GM12891 (cell line): Measurements from ENCODE around the gene HLX. TPM values are rescaled to one million over a fixed set of nuclear protein-coding genes. Genes with fewer than 3 reads are reported as not detected.

Source experiments
- DNase-seq: peaks from one replicate; pipeline ENCODE4 v3.0.0; 2011; ENCODE audit warnings: low spot score; ENCODE audit not compliant: insufficient read length
- FAIRE-seq: peaks from 2 replicates; lab custom pipeline; 2011; peaks lifted over from hg19 to GRCh38; lab: Jason Lieb, UNC
- PAX5 ChIP-seq: IDR thresholded peaks from 2 replicates; pipeline ENCODE4 v1.6.1; 2011; ENCODE audit warnings: low read length, moderate library complexity, mild to moderate bottlenecking; ENCODE audit not compliant: insufficient read depth, severe bottlenecking
- POLR2A ChIP-seq: IDR thresholded peaks from 2 replicates; pipeline ENCODE4 v1.6.1; 2011; ENCODE audit warnings: low read depth, low read length, control low read depth
- POLR2AphosphoS5 ChIP-seq: IDR thresholded peaks from 2 replicates; pipeline ENCODE4 v1.6.1; 2011; ENCODE audit warnings: low read depth, low read length, control low read depth
- POU2F2 ChIP-seq: IDR thresholded peaks from 2 replicates; pipeline ENCODE4 v1.6.1; 2011; ENCODE audit warnings: low read depth, mild to moderate bottlenecking, control low read depth, low read length, moderate library complexity
- SPI1 ChIP-seq: IDR thresholded peaks from 2 replicates; pipeline ENCODE4 v1.6.1; 2011; ENCODE audit warnings: low read depth, low read length, control low read depth
- TAF1 ChIP-seq: IDR thresholded peaks from 2 replicates; pipeline ENCODE4 v1.6.1; 2011; ENCODE audit warnings: low read depth, low read length, control low read depth
- polyA plus RNA-seq: library from polyadenylated mRNA; unstranded; fragments of >200 nt; gene quantifications from one replicate; pipeline ENCODE4 v1.2.1, GENCODE V29; 2012; ENCODE audit warnings: low read depth, missing spikeins, inconsistent platforms; ENCODE audit not compliant: missing spikeins

Gene HLX
- 0.09 TPM for polyA plus RNA-seq

- FAIRE-seq (no peak), DNase-seq (peak; percentile 53)
- TF ChIP-seq SPI1 (no peak), POU2F2 (no peak), PAX5 (no peak), POLR2A (no peak), POLR2AphosphoS5 (no peak), TAF1 (no peak)
Observed at GRCh38 chr1:220879076-220879508, at the start of gene HLX. HLX (plus strand) TSS chr1:220879443; CDS start chr1:220879858, 415 bp downstream.

- no peak for TF ChIP-seq PAX5
- no peak for DNase-seq
- FAIRE-seq = no peak
Observed at GRCh38 chr1:220833436-220833835, 45.8 kb upstream of the HLX start.

GRCh38 chr1:220834155-220834870 is 44.9 kb upstream of the HLX start:
- TF ChIP-seq POLR2A = no peak
- no peak for TF ChIP-seq POLR2AphosphoS5
- FAIRE-seq (no peak), DNase-seq (no peak)

- DNase-seq (no peak), FAIRE-seq (no peak)
- no peak for TF ChIP-seq POLR2AphosphoS5
- no peak for TF ChIP-seq TAF1
- no peak for TF ChIP-seq SPI1
- no peak for TF ChIP-seq POU2F2
- TF ChIP-seq POLR2A = no peak
- no peak for TF ChIP-seq PAX5
Observed at GRCh38 chr1:220838578-220838977, 40.7 kb upstream of the HLX start.

GRCh38 chr1:220839474-220839873 is 39.8 kb upstream of the HLX start:
- TF ChIP-seq POLR2AphosphoS5 (no peak), PAX5 (no peak), SPI1 (no peak), POLR2A (no peak), TAF1 (no peak), POU2F2 (no peak)
- no peak for DNase-seq
- no peak for FAIRE-seq

GRCh38 chr1:220841293-220841692 is 38.0 kb upstream of the HLX start:
- DNase-seq (no peak), FAIRE-seq (no peak)
- no peak for TF ChIP-seq POLR2AphosphoS5
- TF ChIP-seq POLR2A = no peak
- TF ChIP-seq SPI1 = no peak
- no peak for TF ChIP-seq PAX5
- TF ChIP-seq POU2F2 = no peak
- TF ChIP-seq TAF1 = no peak

- FAIRE-seq (no peak), DNase-seq (no peak)
- no peak for TF ChIP-seq POU2F2
- no peak for TF ChIP-seq PAX5
- no peak for TF ChIP-seq SPI1
- TF ChIP-seq TAF1 = no peak
- no peak for TF ChIP-seq POLR2A
- no peak for TF ChIP-seq POLR2AphosphoS5
Observed at GRCh38 chr1:220843481-220844011, 35.7 kb upstream of the HLX start.

GRCh38 chr1:220852408-220852807 is 26.8 kb upstream of the HLX start:
- FAIRE-seq (no peak), DNase-seq (no peak)
- no peak for TF ChIP-seq PAX5
- TF ChIP-seq POU2F2 = no peak
- TF ChIP-seq POLR2A = no peak
- no peak for TF ChIP-seq SPI1
- TF ChIP-seq TAF1 = no peak
- TF ChIP-seq POLR2AphosphoS5 = no peak

GRCh38 chr1:220872296-220872695 is 6.9 kb upstream of the HLX start:
- DNase-seq (no peak), FAIRE-seq (no peak)
- TF ChIP-seq SPI1 (no peak), POU2F2 (no peak), PAX5 (no peak), TAF1 (no peak), POLR2A (no peak), POLR2AphosphoS5 (no peak)

GRCh38 chr1:220873087-220873486 is 6.2 kb upstream of the HLX start:
- TF ChIP-seq POLR2AphosphoS5 = no peak
- no peak for TF ChIP-seq SPI1
- TF ChIP-seq TAF1 = no peak
- TF ChIP-seq POLR2A = no peak
- no peak for TF ChIP-seq PAX5
- FAIRE-seq = no peak

More at GRCh38 chr1:220873087-220873486, 6.2 kb upstream of the HLX start:
- no peak for DNase-seq
